GM23338 (cell line): Measurements from ENCODE around the gene STN1. TPM values are rescaled to one million over a fixed set of nuclear protein-coding genes. Genes with fewer than 3 reads are reported as not detected.

ENCODE experiments used
- ATAC-seq: fragments of 200-7000 bp; cut with Tn5 transposase; 3 replicates; pipeline ENCODE4 v1.9.1; 2020
- DNase-seq: peaks from one replicate; pipeline ENCODE4 v3.0.0-alpha.2; 2015; ENCODE audit warnings: low spot score
- H2AFZ ChIP-seq: fragments of 200-600 bp; sonication (generic); 2 replicates; pipeline ENCODE4 v1.8.0; 2016; ENCODE audit warnings: antibody characterized with exemption, mild to moderate bottlenecking, moderate library complexity
- H3F3A ChIP-seq: fragments of 200-600 bp; sonication (generic); replicated peaks from 2 replicates; pipeline ENCODE4 v1.8.0; 2017; ENCODE audit warnings: antibody characterized with exemption, mixed run types, low read depth
- H3K27ac ChIP-seq: fragments of 200-600 bp; sonication (generic); 2 replicates; pipeline ENCODE4 v1.6.1; 2016; ENCODE audit warnings: low read depth
- H3K27me3 ChIP-seq: fragments of 200-600 bp; sonication (generic); 2 replicates; pipeline ENCODE4 v1.8.0; 2016; ENCODE audit warnings: mild to moderate bottlenecking, mixed run types, moderate library complexity; ENCODE audit not compliant: insufficient read depth
- H3K36me3 ChIP-seq: fragments of 200-600 bp; sonication (generic); 2 replicates; pipeline ENCODE4 v1.8.0; 2016; ENCODE audit warnings: mild to moderate bottlenecking; ENCODE audit not compliant: insufficient read depth
- H3K4me1 ChIP-seq: fragments of 200-600 bp; sonication (generic); 2 replicates; pipeline ENCODE4 v1.8.0; 2016; ENCODE audit warnings: mild to moderate bottlenecking, moderate library complexity; ENCODE audit not compliant: insufficient read depth
- H3K4me2 ChIP-seq: fragments of 200-600 bp; sonication (generic); 2 replicates; pipeline ENCODE4 v1.7.1; 2017; ENCODE audit warnings: mixed run types
- H3K4me3 ChIP-seq: fragments of 200-600 bp; sonication (generic); 2 replicates; pipeline ENCODE4 v1.6.1; 2016; ENCODE audit warnings: mixed run types
- H3K79me2 ChIP-seq: fragments of 200-600 bp; sonication (generic); replicated peaks from 2 replicates; pipeline ENCODE4 v1.8.0; 2017; ENCODE audit warnings: mild to moderate bottlenecking; ENCODE audit not compliant: insufficient read depth
- H3K9me2 ChIP-seq: fragments of 200-600 bp; sonication (generic); 2 replicates; pipeline ENCODE4 v1.8.0; 2017; ENCODE audit not compliant: insufficient read depth
- H4K20me1 ChIP-seq: fragments of 200-600 bp; sonication (generic); replicated peaks from 2 replicates; pipeline ENCODE4 v1.8.0; 2017; ENCODE audit warnings: mild to moderate bottlenecking; ENCODE audit not compliant: insufficient read depth
- H3K27ac Mint-ChIP-seq: 2 replicates; pipeline ENCODE4 v1.8.0; 2020; ENCODE audit warnings: inconsistent platforms, mild to moderate bottlenecking, moderate library complexity, mixed read lengths
- H3K27me3 Mint-ChIP-seq: 3 replicates; pipeline ENCODE4 v1.8.0; 2022; ENCODE audit warnings: low read depth, mild to moderate bottlenecking, moderate library complexity, mixed read lengths, inconsistent platforms; ENCODE audit not compliant: insufficient read depth, poor library complexity
- H3K36me3 Mint-ChIP-seq: 3 replicates; pipeline ENCODE4 v1.8.0; 2021; ENCODE audit warnings: low read depth, mild to moderate bottlenecking, inconsistent platforms, moderate library complexity, mixed read lengths
- H3K4me1 Mint-ChIP-seq: 3 replicates; pipeline ENCODE4 v1.8.0; 2020; ENCODE audit warnings: mild to moderate bottlenecking, inconsistent platforms, mixed read lengths
- H3K4me3 Mint-ChIP-seq: 3 replicates; pipeline ENCODE4 v1.8.0; 2021; ENCODE audit warnings: moderate library complexity, mild to moderate bottlenecking, inconsistent platforms, mixed read lengths
- H3K9me3 Mint-ChIP-seq: 3 replicates; pipeline ENCODE4 v1.8.0; 2020; ENCODE audit warnings: moderate library complexity, mild to moderate bottlenecking, inconsistent platforms, mixed read lengths
- CREB1 ChIP-seq: fragments of 250-450 bp; sonication (Bioruptor Pico); IDR thresholded peaks from 2 replicates; pipeline ENCODE4 v1.5.0; 2020; ENCODE audit warnings: low read depth, mild to moderate bottlenecking, moderate library complexity
- EZH2 ChIP-seq: fragments of 200-600 bp; sonication (generic); IDR thresholded peaks from one replicate; pipeline ENCODE4 v1.8.0; 2017; ENCODE audit warnings: antibody characterized with exemption, mild to moderate bottlenecking, low read depth; ENCODE audit not compliant: unreplicated experiment
- EZH2phosphoT487 ChIP-seq: fragments of 200-600 bp; sonication (generic); IDR thresholded peaks from one replicate; pipeline ENCODE4 v1.8.1; 2018; ENCODE audit warnings: antibody characterized with exemption; ENCODE audit not compliant: unreplicated experiment
- JUNB ChIP-seq: IDR thresholded peaks from one replicate; pipeline ENCODE4 v1.6.1; 2016; ENCODE audit warnings: antibody characterized with exemption; ENCODE audit not compliant: unreplicated experiment
- NANOG ChIP-seq: IDR thresholded peaks from 2 replicates; pipeline ENCODE4 v1.6.1; 2016; ENCODE audit warnings: antibody characterized with exemption, borderline replicate concordance
- POLR2AphosphoS5 ChIP-seq: IDR thresholded peaks from 2 replicates; pipeline ENCODE4 v1.6.1; 2016; ENCODE audit warnings: antibody characterized with exemption, low read depth
- STAT1 ChIP-seq: IDR thresholded peaks from one replicate; pipeline ENCODE4 v1.6.1; 2016; ENCODE audit warnings: antibody characterized with exemption; ENCODE audit not compliant: unreplicated experiment
- ZNF114 ChIP-seq: fragments of 250-450 bp; sonication (Bioruptor Pico); IDR thresholded peaks from 2 replicates; pipeline ENCODE4 v1.5.0; 2020; ENCODE audit warnings: mild to moderate bottlenecking, moderate library complexity
- ZNF331 ChIP-seq: fragments of 250-450 bp; sonication (Bioruptor Pico); IDR thresholded peaks from 2 replicates; pipeline ENCODE4 v1.5.0; 2020; ENCODE audit warnings: low read depth, mild to moderate bottlenecking, moderate library complexity
- polyA plus RNA-seq: library from polyadenylated mRNA; unstranded; fragments of >200 nt; fragmentation: Nextera tagmentation; extraction: Ambion mirVana; gene quantifications from 2 replicates; pipeline ENCODE4 v1.2.1, GENCODE V29; 2016
- total RNA-seq: library from RNA; depleted of rRNA; stranded (reverse); fragments of >200 nt; shearing (Covaris generic); gene quantifications from 2 replicates; pipeline ENCODE4 v1.2.3, GENCODE V29; 2014
- TF ChIP-seq, protein P1 (sequence below), 2 experiments: fragments of 200-600 bp in 1 of 2; sonication (generic) in 1 of 2; conservative IDR thresholded peaks; 2 replicates each; pipeline versions ENCODE4 v1.5.1 to v1.6.1; 2016 to 2017; ENCODE audit warnings: antibody characterized with exemption in 2 of 2, low read depth in 2 of 2, mild to moderate bottlenecking in 2 of 2, moderate library complexity in 1 of 2
- TF ChIP-seq, protein P2 (sequence below): fragments of 250-450 bp; sonication (Bioruptor Pico); IDR thresholded peaks from 2 replicates; pipeline ENCODE4 v1.5.0; 2020; ENCODE audit warnings: mild to moderate bottlenecking, moderate library complexity
- TF ChIP-seq, protein P3 (sequence below): IDR thresholded peaks from 2 replicates; pipeline ENCODE4 v1.6.1; 2016; ENCODE audit warnings: antibody characterized with exemption

Gene STN1
- total and polyA plus RNA-seq, 2 experiments from 2014 or later, result 7.2 to 11.3 TPM

DNA sequence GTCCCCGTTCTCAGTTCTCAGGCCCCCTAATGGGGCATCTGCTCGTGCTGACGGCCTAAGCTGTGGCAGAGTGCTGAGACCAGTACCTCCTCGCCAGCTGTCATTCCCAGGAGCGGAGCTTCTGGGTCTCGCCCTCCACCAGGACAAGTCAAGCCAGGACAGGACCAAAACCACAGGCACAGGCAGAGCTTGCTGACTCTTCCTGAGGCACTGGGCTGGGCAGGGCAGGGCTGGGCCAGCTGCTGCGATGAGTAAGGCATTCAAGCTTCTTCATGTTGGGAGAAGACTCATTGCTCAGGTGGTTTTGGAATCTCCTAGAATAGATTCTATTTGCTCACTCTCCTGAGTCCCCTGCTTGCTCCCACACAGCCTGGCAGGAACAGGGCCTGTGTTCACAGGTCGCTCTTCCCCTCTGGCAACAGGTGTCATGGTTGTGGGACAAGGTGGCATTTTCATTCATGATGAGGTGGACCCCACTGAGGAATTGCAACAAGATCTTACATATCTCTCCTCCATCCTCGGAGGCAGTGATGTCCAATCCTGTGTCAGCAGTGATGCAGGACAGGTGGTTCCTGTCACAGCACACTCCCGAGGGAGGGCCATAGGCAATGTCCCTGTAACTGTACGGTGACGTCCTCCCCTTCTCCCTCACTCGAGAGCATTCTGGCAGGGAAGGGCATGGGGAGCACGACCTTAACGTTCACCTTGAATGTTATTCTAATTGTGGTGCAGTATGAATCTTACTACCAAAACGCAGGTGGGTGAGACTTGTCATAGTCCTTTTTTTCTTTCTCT, 45.6 kb downstream of the STN1 start:
- no peak overlapping the region; the same call in 1 of the 2 replicates for H3K27ac Mint-ChIP-seq
- Histone ChIP-seq H3K27ac (no peak overlapping the region), H3K79me2 (no peaks in the 10 kb centered on the region), H4K20me1 (no peaks in the 10 kb centered on the region), H3K36me3 (no peaks in the 10 kb centered on the region), H3F3A (no peaks in the 10 kb centered on the region), H3K27me3 (no peaks in the 10 kb centered on the region), H3K9me2 (no peaks in the 10 kb centered on the region), H3K4me2 (no peak overlapping the region), H3K4me1 (no peaks in the 10 kb centered on the region), H3K4me3 (no peak overlapping the region), H2AFZ (no peak overlapping the region)
- TF ChIP-seq STAT1 (no peak), NANOG (no peak), EZH2phosphoT487 (no peak), ZNF331 (CRISPR knock-in tag) (no peak), JUNB (no peak), CREB1 (no peak), EZH2 (no peak), ZNF114 (CRISPR knock-in tag) (no peak), POLR2AphosphoS5 (no peak)
- TF ChIP-seq, protein P1, sequence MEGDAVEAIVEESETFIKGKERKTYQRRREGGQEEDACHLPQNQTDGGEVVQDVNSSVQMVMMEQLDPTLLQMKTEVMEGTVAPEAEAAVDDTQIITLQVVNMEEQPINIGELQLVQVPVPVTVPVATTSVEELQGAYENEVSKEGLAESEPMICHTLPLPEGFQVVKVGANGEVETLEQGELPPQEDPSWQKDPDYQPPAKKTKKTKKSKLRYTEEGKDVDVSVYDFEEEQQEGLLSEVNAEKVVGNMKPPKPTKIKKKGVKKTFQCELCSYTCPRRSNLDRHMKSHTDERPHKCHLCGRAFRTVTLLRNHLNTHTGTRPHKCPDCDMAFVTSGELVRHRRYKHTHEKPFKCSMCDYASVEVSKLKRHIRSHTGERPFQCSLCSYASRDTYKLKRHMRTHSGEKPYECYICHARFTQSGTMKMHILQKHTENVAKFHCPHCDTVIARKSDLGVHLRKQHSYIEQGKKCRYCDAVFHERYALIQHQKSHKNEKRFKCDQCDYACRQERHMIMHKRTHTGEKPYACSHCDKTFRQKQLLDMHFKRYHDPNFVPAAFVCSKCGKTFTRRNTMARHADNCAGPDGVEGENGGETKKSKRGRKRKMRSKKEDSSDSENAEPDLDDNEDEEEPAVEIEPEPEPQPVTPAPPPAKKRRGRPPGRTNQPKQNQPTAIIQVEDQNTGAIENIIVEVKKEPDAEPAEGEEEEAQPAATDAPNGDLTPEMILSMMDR (conservative IDR thresholded peaks at IDR 0.05; ENCODE audit: low read depth in 2 of 2), result no peak
- TF ChIP-seq, protein P2, sequence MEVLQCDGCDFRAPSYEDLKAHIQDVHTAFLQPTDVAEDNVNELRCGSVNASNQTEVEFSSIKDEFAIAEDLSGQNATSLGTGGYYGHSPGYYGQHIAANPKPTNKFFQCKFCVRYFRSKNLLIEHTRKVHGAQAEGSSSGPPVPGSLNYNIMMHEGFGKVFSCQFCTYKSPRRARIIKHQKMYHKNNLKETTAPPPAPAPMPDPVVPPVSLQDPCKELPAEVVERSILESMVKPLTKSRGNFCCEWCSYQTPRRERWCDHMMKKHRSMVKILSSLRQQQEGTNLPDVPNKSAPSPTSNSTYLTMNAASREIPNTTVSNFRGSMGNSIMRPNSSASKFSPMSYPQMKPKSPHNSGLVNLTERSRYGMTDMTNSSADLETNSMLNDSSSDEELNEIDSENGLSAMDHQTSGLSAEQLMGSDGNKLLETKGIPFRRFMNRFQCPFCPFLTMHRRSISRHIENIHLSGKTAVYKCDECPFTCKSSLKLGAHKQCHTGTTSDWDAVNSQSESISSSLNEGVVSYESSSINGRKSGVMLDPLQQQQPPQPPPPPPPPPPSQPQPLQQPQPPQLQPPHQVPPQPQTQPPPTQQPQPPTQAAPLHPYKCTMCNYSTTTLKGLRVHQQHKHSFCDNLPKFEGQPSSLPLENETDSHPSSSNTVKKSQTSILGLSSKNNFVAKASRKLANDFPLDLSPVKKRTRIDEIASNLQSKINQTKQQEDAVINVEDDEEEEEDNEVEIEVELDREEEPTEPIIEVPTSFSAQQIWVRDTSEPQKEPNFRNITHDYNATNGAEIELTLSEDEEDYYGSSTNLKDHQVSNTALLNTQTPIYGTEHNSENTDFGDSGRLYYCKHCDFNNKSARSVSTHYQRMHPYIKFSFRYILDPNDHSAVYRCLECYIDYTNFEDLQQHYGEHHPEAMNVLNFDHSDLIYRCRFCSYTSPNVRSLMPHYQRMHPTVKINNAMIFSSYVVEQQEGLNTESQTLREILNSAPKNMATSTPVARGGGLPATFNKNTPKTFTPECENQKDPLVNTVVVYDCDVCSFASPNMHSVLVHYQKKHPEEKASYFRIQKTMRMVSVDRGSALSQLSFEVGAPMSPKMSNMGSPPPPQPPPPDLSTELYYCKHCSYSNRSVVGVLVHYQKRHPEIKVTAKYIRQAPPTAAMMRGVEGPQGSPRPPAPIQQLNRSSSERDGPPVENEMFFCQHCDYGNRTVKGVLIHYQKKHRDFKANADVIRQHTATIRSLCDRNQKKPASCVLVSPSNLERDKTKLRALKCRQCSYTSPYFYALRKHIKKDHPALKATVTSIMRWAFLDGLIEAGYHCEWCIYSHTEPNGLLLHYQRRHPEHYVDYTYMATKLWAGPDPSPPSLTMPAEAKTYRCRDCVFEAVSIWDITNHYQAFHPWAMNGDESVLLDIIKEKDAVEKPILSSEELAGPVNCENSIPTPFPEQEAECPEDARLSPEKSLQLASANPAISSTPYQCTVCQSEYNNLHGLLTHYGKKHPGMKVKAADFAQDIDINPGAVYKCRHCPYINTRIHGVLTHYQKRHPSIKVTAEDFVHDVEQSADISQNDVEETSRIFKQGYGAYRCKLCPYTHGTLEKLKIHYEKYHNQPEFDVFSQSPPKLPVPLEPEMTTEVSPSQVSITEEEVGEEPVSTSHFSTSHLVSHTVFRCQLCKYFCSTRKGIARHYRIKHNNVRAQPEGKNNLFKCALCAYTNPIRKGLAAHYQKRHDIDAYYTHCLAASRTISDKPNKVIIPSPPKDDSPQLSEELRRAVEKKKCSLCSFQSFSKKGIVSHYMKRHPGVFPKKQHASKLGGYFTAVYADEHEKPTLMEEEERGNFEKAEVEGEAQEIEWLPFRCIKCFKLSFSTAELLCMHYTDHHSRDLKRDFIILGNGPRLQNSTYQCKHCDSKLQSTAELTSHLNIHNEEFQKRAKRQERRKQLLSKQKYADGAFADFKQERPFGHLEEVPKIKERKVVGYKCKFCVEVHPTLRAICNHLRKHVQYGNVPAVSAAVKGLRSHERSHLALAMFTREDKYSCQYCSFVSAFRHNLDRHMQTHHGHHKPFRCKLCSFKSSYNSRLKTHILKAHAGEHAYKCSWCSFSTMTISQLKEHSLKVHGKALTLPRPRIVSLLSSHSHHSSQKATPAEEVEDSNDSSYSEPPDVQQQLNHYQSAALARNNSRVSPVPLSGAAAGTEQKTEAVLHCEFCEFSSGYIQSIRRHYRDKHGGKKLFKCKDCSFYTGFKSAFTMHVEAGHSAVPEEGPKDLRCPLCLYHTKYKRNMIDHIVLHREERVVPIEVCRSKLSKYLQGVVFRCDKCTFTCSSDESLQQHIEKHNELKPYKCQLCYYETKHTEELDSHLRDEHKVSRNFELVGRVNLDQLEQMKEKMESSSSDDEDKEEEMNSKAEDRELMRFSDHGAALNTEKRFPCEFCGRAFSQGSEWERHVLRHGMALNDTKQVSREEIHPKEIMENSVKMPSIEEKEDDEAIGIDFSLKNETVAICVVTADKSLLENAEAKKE (CRISPR knock-in tag), result no peak
- TF ChIP-seq, protein P3, sequence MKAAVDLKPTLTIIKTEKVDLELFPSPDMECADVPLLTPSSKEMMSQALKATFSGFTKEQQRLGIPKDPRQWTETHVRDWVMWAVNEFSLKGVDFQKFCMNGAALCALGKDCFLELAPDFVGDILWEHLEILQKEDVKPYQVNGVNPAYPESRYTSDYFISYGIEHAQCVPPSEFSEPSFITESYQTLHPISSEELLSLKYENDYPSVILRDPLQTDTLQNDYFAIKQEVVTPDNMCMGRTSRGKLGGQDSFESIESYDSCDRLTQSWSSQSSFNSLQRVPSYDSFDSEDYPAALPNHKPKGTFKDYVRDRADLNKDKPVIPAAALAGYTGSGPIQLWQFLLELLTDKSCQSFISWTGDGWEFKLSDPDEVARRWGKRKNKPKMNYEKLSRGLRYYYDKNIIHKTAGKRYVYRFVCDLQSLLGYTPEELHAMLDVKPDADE, result no peak
- no peak overlapping the region for H3K4me3 Mint-ChIP-seq
- H3K9me3 Mint-ChIP-seq, result no peaks in the 10 kb centered on the region
- DNase-seq (no peak), ATAC-seq (no peak)
- H3K4me1 Mint-ChIP-seq, result peaks cover 16% of the 10 kb centered on the region
- H3K27me3 Mint-ChIP-seq, result peaks cover 4% of the 10 kb centered on the region
- no peaks in the 10 kb centered on the region for H3K36me3 Mint-ChIP-seq
